SK-N-SH (cell line): Measurements from ENCODE around the gene CD68. TPM values are rescaled to one million over a fixed set of nuclear protein-coding genes. Genes with fewer than 3 reads are reported as not detected.
A peak's percentile ranks its signal among the peaks of the same experiment; 100 is the strongest.

ENCODE experiments used
- CTCF ChIA-PET: fragments of 300-600, 350-600 bp; formaldehyde crosslinking; extraction: SDS; loops from one replicate; lab custom pipeline; 2021; lab: Yijun Ruan, JAX
- POLR2A ChIA-PET: fragments of 350-600 bp; sonication (Branson Sonifier 250); formaldehyde crosslinking; extraction: SDS; loops from one replicate; lab custom pipeline; 2020; ENCODE audit warnings: antibody characterized with exemption, inconsistent platforms; lab: Yijun Ruan, JAX
- DNase-seq: peaks from one replicate; pipeline ENCODE4 v3.0.0; 2012
- H2AFZ ChIP-seq: fragments of 200-600 bp; sonication (generic); 2 replicates; pipeline ENCODE4 v1.8.1; 2016; ENCODE audit warnings: antibody characterized with exemption, mild to moderate bottlenecking, low read depth
- H3F3A ChIP-seq: fragments of 200-600 bp; sonication (generic); replicated peaks from 2 replicates; pipeline ENCODE3; 2016; ENCODE audit warnings: antibody characterized with exemption, mild to moderate bottlenecking; ENCODE audit not compliant: insufficient read depth
- H3K27ac ChIP-seq, 2 experiments: fragments of 200-500 bp in 1 of 2; fragments of 200-600 bp in 1 of 2; sonication (Bioruptor generic) in 1 of 2; sonication (generic), shearing (Covaris generic) in 1 of 2; 2 replicates each; pipeline versions ENCODE4 v1.5.1 to v1.6.1; 2014 to 2016; ENCODE audit warnings: low read depth in 2 of 2, inconsistent platforms in 1 of 2, low read length in 1 of 2, mild to moderate bottlenecking in 1 of 2, mixed read lengths in 1 of 2
- H3K27me3 ChIP-seq: fragments of 200-600 bp; sonication (generic), shearing (Covaris generic); 2 replicates; pipeline ENCODE4 v1.6.1; 2016; ENCODE audit warnings: mixed run types; ENCODE audit not compliant: insufficient read depth
- H3K36me3 ChIP-seq, 2 experiments: fragments of 200-500 bp in 1 of 2; fragments of 200-600 bp in 1 of 2; sonication (Bioruptor generic) in 1 of 2; sonication (generic) in 1 of 2; replicated peaks in 1 of 2; 2 replicates each; pipeline versions ENCODE3 to v1.5.1; 2014 to 2016; ENCODE audit warnings: low read length in 1 of 2, mild to moderate bottlenecking in 1 of 2; ENCODE audit not compliant: insufficient read depth in 2 of 2, control insufficient read depth in 1 of 2
- H3K4me1 ChIP-seq, 2 experiments: fragments of 200-500 bp in 1 of 2; fragments of 200-600 bp in 1 of 2; sonication (Bioruptor generic) in 1 of 2; sonication (generic), shearing (Covaris generic) in 1 of 2; 2 replicates each; pipeline versions ENCODE4 v1.5.1 to v1.6.1; 2014 to 2016; ENCODE audit warnings: low read depth in 1 of 2, low read length in 1 of 2, mixed run types in 1 of 2; ENCODE audit not compliant: insufficient read depth in 2 of 2, control insufficient read depth in 1 of 2
- H3K4me2 ChIP-seq: fragments of 200-600 bp; sonication (generic), shearing (Covaris generic); 2 replicates; pipeline ENCODE4 v1.6.1; 2017; ENCODE audit warnings: mixed run types
- H3K4me3 ChIP-seq, 2 experiments: fragments of 200-500 bp in 1 of 2; fragments of 200-600 bp in 1 of 2; sonication (Bioruptor generic) in 1 of 2; sonication (generic), shearing (Covaris generic) in 1 of 2; 2 replicates each; pipeline versions ENCODE4 v1.5.1 to v1.8.1; 2014 to 2016; ENCODE audit warnings: low read depth in 2 of 2, inconsistent platforms in 1 of 2, low read length in 1 of 2, mild to moderate bottlenecking in 1 of 2, mixed read lengths in 1 of 2, moderate library complexity in 1 of 2
- H3K79me2 ChIP-seq: fragments of 200-600 bp; sonication (generic); 2 replicates; pipeline ENCODE4 v1.8.1; 2017; ENCODE audit warnings: mild to moderate bottlenecking; ENCODE audit not compliant: insufficient read depth
- H3K9ac ChIP-seq: fragments of 200-600 bp; sonication (generic); 2 replicates; pipeline ENCODE4 v1.6.1; 2017; ENCODE audit warnings: mixed run types
- H3K9me2 ChIP-seq: fragments of 200-600 bp; sonication (generic); 2 replicates; pipeline ENCODE4 v1.6.1; 2017; ENCODE audit warnings: mixed run types
- H3K9me3 ChIP-seq: fragments of 200-600 bp; sonication (generic); 2 replicates; pipeline ENCODE4 v1.6.1; 2017; ENCODE audit warnings: mixed run types, mild to moderate bottlenecking, moderate library complexity
- H4K20me1 ChIP-seq: fragments of 200-600 bp; sonication (generic); 2 replicates; pipeline ENCODE4 v1.6.1; 2017; ENCODE audit warnings: mild to moderate bottlenecking, mixed run types; ENCODE audit not compliant: insufficient read depth
- ELF1 ChIP-seq: IDR thresholded peaks from 2 replicates; pipeline ENCODE4 v1.4.0; 2012
- FOSL2 ChIP-seq: IDR thresholded peaks from 2 replicates; pipeline ENCODE4 v1.4.0; 2012; ENCODE audit warnings: low read depth, mild to moderate bottlenecking, moderate library complexity, borderline replicate concordance
- GATA2 ChIP-seq: sonication (generic); formaldehyde crosslinking; IDR thresholded peaks from 2 replicates; pipeline ENCODE4 v1.5.0; 2020; ENCODE audit warnings: mild to moderate bottlenecking, missing genetic modification reagents
- MXI1 ChIP-seq: IDR thresholded peaks from 2 replicates; pipeline ENCODE4 v1.6.1; 2012; ENCODE audit warnings: mild to moderate bottlenecking, low read depth, low read length, improper control_type of control experiment
- NRF1 ChIP-seq: IDR thresholded peaks from 2 replicates; pipeline ENCODE4 v1.6.1; 2012; ENCODE audit warnings: low read depth, mild to moderate bottlenecking, low read length
- SIN3A ChIP-seq: IDR thresholded peaks from 2 replicates; pipeline ENCODE4 v1.6.1; 2012; ENCODE audit warnings: low read depth, mild to moderate bottlenecking, low read length, moderate library complexity, borderline replicate concordance
- TAF1 ChIP-seq: IDR thresholded peaks from 2 replicates; pipeline ENCODE4 v1.6.1; 2012; ENCODE audit warnings: low read depth, mild to moderate bottlenecking, low read length, moderate library complexity, borderline replicate concordance
- TCF12 ChIP-seq: IDR thresholded peaks from 2 replicates; pipeline ENCODE4 v1.4.0; 2012
- YY1 ChIP-seq: IDR thresholded peaks from 2 replicates; pipeline ENCODE4 v1.4.0; 2012; ENCODE audit warnings: low read depth, mild to moderate bottlenecking
- WGBS: methylation state at CpG from one replicate; pipeline ENCODE4 v1.1.6; 2017; ENCODE audit warnings: low lambda C conversion rate; 5-methylcytosine and 5-hydroxymethylcytosine counted together
- polyA plus RNA-seq, 3 experiments: library from polyadenylated mRNA; depleted of rRNA; stranded (reverse); fragments of >200 nt; gene quantifications; 2 replicates each; pipeline ENCODE4 v1.2.3, GENCODE V29; 2012
- TF ChIP-seq, protein P1 (sequence below): IDR thresholded peaks from 2 replicates; pipeline ENCODE4 v1.6.1; 2012; ENCODE audit warnings: mild to moderate bottlenecking, low read depth, low read length, moderate library complexity
- TF ChIP-seq, protein P2 (sequence below): fragments of 200-600 bp; sonication (generic); IDR thresholded peaks from 2 replicates; pipeline ENCODE4 v1.6.1; 2017; ENCODE audit warnings: antibody characterized with exemption, mild to moderate bottlenecking, moderate library complexity

The CD68 gene
- polyA plus RNA-seq, 1 of the 3 experiments (the other 2 are of a cell fraction), result 62.4 TPM

DNA sequence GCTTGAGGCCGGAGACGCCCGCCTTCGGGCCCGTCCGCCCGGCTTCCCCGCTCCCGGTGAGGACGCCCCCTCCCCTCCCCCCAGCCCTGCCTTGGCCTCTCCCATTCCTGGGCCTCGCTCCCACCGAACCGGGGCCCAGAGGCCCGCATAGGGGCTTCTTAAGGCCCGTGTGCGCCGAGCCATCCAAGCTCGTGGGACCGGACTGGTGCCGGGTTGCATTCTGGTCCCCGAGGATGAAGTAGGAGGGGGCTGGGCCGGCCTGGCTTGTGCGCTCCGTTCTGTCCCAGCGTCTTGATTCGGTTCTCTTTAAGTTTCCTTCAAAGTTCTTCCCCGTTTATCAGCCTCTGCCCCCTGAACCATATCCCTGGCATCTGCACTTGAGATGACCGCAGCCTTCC lies 17.2 kb upstream of the CD68 start:
- no peak overlapping the region for H2AFZ ChIP-seq
- peak overlapping the region; percentile 93 for H3K9ac ChIP-seq
- POLR2A ChIA-PET, result interaction anchor here (0.5 to 2.7 kb wide), 4 partner anchors 12 to 392 kb away, joined by 3 to 7 read pairs (median 4); partner anchors contain the start of gene TNFSF12
- H3K9me3 ChIP-seq, result no peaks in the 10 kb centered on the region
- CTCF ChIA-PET, result interaction anchor here (2.2 to 10.7 kb wide), 8 partner anchors 10 to 213 kb away, joined by 11 to 236 read pairs (median 32); partner anchors contain the start of genes KCTD11, MPDU1, TMEM95 and TNFSF12
- no peaks in the 10 kb centered on the region for H3K27me3 ChIP-seq
- no peaks in the 10 kb centered on the region for H4K20me1 ChIP-seq
- DNase-seq, result no peak
- H3K4me3 ChIP-seq, result peak overlapping the region; percentile 88 to 90
- peaks cover 8% of the 10 kb centered on the region for H3F3A ChIP-seq
- peak overlapping the region; percentile 16 to 85; a peak in 3 of 4 replicates for H3K27ac ChIP-seq
- peaks cover 17 to 51% of the 10 kb centered on the region in 2 experiments for H3K4me1 ChIP-seq
- H3K79me2 ChIP-seq, result peaks cover 53% of the 10 kb centered on the region
- TF ChIP-seq, protein P1, sequence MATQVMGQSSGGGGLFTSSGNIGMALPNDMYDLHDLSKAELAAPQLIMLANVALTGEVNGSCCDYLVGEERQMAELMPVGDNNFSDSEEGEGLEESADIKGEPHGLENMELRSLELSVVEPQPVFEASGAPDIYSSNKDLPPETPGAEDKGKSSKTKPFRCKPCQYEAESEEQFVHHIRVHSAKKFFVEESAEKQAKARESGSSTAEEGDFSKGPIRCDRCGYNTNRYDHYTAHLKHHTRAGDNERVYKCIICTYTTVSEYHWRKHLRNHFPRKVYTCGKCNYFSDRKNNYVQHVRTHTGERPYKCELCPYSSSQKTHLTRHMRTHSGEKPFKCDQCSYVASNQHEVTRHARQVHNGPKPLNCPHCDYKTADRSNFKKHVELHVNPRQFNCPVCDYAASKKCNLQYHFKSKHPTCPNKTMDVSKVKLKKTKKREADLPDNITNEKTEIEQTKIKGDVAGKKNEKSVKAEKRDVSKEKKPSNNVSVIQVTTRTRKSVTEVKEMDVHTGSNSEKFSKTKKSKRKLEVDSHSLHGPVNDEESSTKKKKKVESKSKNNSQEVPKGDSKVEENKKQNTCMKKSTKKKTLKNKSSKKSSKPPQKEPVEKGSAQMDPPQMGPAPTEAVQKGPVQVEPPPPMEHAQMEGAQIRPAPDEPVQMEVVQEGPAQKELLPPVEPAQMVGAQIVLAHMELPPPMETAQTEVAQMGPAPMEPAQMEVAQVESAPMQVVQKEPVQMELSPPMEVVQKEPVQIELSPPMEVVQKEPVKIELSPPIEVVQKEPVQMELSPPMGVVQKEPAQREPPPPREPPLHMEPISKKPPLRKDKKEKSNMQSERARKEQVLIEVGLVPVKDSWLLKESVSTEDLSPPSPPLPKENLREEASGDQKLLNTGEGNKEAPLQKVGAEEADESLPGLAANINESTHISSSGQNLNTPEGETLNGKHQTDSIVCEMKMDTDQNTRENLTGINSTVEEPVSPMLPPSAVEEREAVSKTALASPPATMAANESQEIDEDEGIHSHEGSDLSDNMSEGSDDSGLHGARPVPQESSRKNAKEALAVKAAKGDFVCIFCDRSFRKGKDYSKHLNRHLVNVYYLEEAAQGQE, result no peak
- TF ChIP-seq MXI1 (no peak; the same call in 1 of the 2 replicates), YY1 (no peak), TAF1 (no peak), NRF1 (no peak), SIN3A (no peak), FOSL2 (no peak), ELF1 (no peak), GATA2 (CRISPR knock-in tag) (no peak), TCF12 (no peak)
- TF ChIP-seq, protein P2, sequence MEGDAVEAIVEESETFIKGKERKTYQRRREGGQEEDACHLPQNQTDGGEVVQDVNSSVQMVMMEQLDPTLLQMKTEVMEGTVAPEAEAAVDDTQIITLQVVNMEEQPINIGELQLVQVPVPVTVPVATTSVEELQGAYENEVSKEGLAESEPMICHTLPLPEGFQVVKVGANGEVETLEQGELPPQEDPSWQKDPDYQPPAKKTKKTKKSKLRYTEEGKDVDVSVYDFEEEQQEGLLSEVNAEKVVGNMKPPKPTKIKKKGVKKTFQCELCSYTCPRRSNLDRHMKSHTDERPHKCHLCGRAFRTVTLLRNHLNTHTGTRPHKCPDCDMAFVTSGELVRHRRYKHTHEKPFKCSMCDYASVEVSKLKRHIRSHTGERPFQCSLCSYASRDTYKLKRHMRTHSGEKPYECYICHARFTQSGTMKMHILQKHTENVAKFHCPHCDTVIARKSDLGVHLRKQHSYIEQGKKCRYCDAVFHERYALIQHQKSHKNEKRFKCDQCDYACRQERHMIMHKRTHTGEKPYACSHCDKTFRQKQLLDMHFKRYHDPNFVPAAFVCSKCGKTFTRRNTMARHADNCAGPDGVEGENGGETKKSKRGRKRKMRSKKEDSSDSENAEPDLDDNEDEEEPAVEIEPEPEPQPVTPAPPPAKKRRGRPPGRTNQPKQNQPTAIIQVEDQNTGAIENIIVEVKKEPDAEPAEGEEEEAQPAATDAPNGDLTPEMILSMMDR, result no peak
- H3K36me3 ChIP-seq, result peaks cover 27 to 33% of the 10 kb centered on the region in 2 experiments
- 1% methylated on average over 24 of the region's 28 CpGs for WGBS
- H3K4me2 ChIP-seq, result peak overlapping the region; percentile 92
- H3K9me2 ChIP-seq, result no peaks in the 10 kb centered on the region
